ENCODE measurements around the gene MARF1. TPM values are rescaled to one million over a fixed set of nuclear protein-coding genes. Genes with fewer than 3 reads are reported as not detected.

MARF1 gene
- total RNA-seq, 4 donors from 2014 or later, result 31.2 to 43.2 (median 35.7) TPM

DNA sequence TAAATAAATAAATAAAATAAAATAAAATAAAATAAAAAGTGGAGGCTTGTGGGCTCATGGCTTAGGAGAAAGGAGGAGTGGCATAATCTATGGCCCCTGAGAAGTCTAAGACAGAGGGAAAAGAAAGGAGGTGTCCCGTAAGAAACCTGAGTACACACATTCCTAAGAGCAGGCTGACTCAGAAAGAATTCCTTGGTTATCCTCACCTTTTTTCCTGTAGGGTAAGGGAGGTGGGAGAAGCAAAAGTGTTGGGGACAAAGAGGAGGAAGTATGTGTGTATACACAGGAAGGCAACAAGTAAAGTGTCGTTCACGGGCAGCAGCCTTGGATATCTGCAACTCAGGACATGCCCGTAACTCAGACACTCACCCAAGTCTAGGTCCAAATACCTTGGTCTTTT is 29.3 kb downstream of the MARF1 start:
- intact Hi-C loops (cut with DNase I; ENCODE audit: low total_unique reads), result no loop called here
- WGBS, 2 donors, result 84 to 90% methylated on average over 4 of the region's 4 CpGs
- no peak overlapping the region for H3K4me3 ChIP-seq (ENCODE audit: low read depth, poor library complexity, severe bottlenecking)
- no peak for DNase-seq (ENCODE audit: low spot score in 2 of 2)
- TF ChIP-seq POLR2A (IDR thresholded peaks at IDR 0.05) (no peak), CTCF (IDR thresholded peaks at IDR 0.05) (no peak)

GRCh38 chr16:15611610-15612009 is 31.3 kb downstream of the MARF1 start:
- 81 to 92% methylated on average over 7 of the region's 7 CpGs for WGBS, 2 donors
- no peak for DNase-seq (ENCODE audit: low spot score in 2 of 2)
- intact Hi-C loops (cut with DNase I; ENCODE audit: low total_unique reads), result no loop called here
- no peak overlapping the region for H3K4me3 ChIP-seq (ENCODE audit: low read depth, poor library complexity, severe bottlenecking)
- TF ChIP-seq CTCF (IDR thresholded peaks at IDR 0.05), result no peak
- no peak for TF ChIP-seq POLR2A (IDR thresholded peaks at IDR 0.05)

DNA sequence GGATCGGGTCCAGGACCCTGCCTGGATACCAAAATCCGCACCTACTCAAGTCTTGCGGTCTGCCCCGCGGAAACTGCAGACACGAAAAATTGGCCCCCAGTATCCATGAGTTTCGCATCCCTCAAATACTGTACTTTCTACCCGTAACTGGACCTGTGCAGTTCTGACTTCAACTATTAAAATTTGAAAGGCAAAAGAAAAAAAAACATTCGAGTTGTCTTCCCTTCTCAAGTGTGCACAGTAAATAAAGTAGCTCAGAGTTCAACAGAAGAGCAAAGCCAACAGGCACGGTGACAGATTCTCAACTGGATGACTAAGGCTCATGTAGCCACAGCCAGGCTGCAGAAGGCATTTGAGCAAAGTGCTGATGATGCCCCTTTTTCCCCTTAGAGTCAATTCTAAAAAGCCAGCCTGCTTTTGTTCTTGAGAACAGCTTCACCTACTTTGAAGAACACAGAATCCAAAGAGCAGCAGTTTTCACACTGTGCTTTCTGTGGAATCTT is 32.5 kb downstream of the MARF1 start:
- DNase-seq (ENCODE audit: low spot score in 2 of 2), result no peak
- 90 to 94% methylated on average over 10 of the region's 10 CpGs for WGBS, 2 donors
- no peak for TF ChIP-seq CTCF (IDR thresholded peaks at IDR 0.05)
- no peak for TF ChIP-seq POLR2A (IDR thresholded peaks at IDR 0.05)
- intact Hi-C loops (cut with DNase I; ENCODE audit: low total_unique reads), result no loop called here
- H3K4me3 ChIP-seq (ENCODE audit: low read depth, poor library complexity, severe bottlenecking), result no peak overlapping the region

GRCh38 chr16:15609286-15609649 is 33.7 kb downstream of the MARF1 start:
- TF ChIP-seq POLR2A (IDR thresholded peaks at IDR 0.05) (no peak), CTCF (IDR thresholded peaks at IDR 0.05) (no peak)
- no peak overlapping the region for H3K4me3 ChIP-seq (ENCODE audit: low read depth, poor library complexity, severe bottlenecking)
- WGBS, 2 donors, result 93% methylated on average over 6 of the region's 6 CpGs
- intact Hi-C loops (cut with DNase I; ENCODE audit: low total_unique reads), result no loop called here
- no peak for DNase-seq (ENCODE audit: low spot score in 2 of 2)

- no peak overlapping the region for H3K4me3 ChIP-seq (ENCODE audit: low read depth, poor library complexity, severe bottlenecking)
- 91 to 92% methylated on average over 19 of the region's 19 CpGs for WGBS, 2 donors
- TF ChIP-seq POLR2A (IDR thresholded peaks at IDR 0.05), result no peak
- no peak for TF ChIP-seq CTCF (IDR thresholded peaks at IDR 0.05)
- no peak for DNase-seq (ENCODE audit: low spot score in 2 of 2)
- intact Hi-C loops (cut with DNase I; ENCODE audit: low total_unique reads), result no loop called here
Observed at GRCh38 chr16:15608398-15609285, 34.3 kb downstream of the MARF1 start.

Data from lower leg skin (tissue), 4 donors.